Gastroesophageal sphincter (tissue), 4 donors: Measurements from ENCODE around the gene XYLT2. TPM values are rescaled to one million over a fixed set of nuclear protein-coding genes. Genes with fewer than 3 reads are reported as not detected.

Experiments used
- ATAC-seq: fragments of 150-250 bp; one replicate; pipeline ENCODE4 v1.9.1; 2016; ENCODE audit warnings: mild to moderate bottlenecking, moderate library complexity
- H3K27ac ChIP-seq, 4 donors: fragments of 200-600 bp; sonication (generic) in 3 of 4; 1 replicate in 3 of 4; 2 replicates in 1 of 4; pipeline ENCODE4 v1.5.1; 2016 to 2019
- H3K27me3 ChIP-seq: fragments of 200-600 bp; sonication (generic); one replicate; pipeline ENCODE4 v1.5.1; 2019
- H3K36me3 ChIP-seq, 2 donors: fragments of 200-600 bp; sonication (generic); one replicate each; pipeline ENCODE4 v1.5.1; 2019; ENCODE audit warnings: control low read depth in 1 of 2
- H3K4me1 ChIP-seq, 3 donors: fragments of 200-600 bp; sonication (generic); 1 replicate in 2 of 3; 2 replicates in 1 of 3; pipeline ENCODE4 v1.5.1; 2016 to 2019; ENCODE audit warnings: control low read depth in 2 of 3
- H3K4me3 ChIP-seq, 2 donors: fragments of 200-600 bp; sonication (generic); one replicate each; pipeline ENCODE4 v1.5.1; 2019; ENCODE audit warnings: mild to moderate bottlenecking in 1 of 2, moderate library complexity in 1 of 2
- H3K9me3 ChIP-seq, 3 donors: fragments of 200-600 bp; sonication (generic); one replicate each; pipeline ENCODE4 v1.5.1; 2017 to 2019; ENCODE audit warnings: control low read depth in 2 of 3
- CTCF ChIP-seq, 4 experiments: fragments of 200-600 bp in 2 of 4; fragments of 450-650 bp in 2 of 4; sonication (generic) in 1 of 4; IDR thresholded peaks; one replicate each; pipeline ENCODE4 v1.5.1; 2017 to 2019; ENCODE audit warnings: antibody characterized with exemption in 4 of 4, mild to moderate bottlenecking in 2 of 4, moderate library complexity in 2 of 4
- EP300 ChIP-seq: sonication (generic); formaldehyde crosslinking; IDR thresholded peaks from one replicate; pipeline ENCODE4 v1.6.1; 2017; ENCODE audit warnings: antibody characterized with exemption, mild to moderate bottlenecking
- POLR2A ChIP-seq, 2 donors: fragments of 450-650 bp; IDR thresholded peaks; one replicate each; pipeline ENCODE4 v1.6.1; 2017; ENCODE audit warnings: antibody characterized with exemption in 2 of 2, mild to moderate bottlenecking in 2 of 2, moderate library complexity in 1 of 2
- POLR2AphosphoS5 ChIP-seq: sonication (generic); formaldehyde crosslinking; IDR thresholded peaks from one replicate; pipeline ENCODE4 v1.6.1; 2017; ENCODE audit warnings: antibody characterized with exemption
- WGBS, 2 donors: methylation state at CpG; one replicate each; pipeline ENCODE4 v1.1.5; 2018; ENCODE audit warnings: low coverage in 1 of 2; 5-methylcytosine and 5-hydroxymethylcytosine counted together
- total RNA-seq, 4 donors: library from RNA; depleted of rRNA; stranded (reverse); fragments of >200 nt; gene quantifications; one replicate each; pipeline ENCODE4 v1.1.0, GENCODE V29; 2016

The XYLT2 gene
- total RNA-seq, 4 donors from 2014 or later: 19.4 to 30.7 (median 23.4) TPM

- Histone ChIP-seq H3K36me3 (peaks cover 0 to 65% of the 10 kb centered on the region in 2 donors), H3K9me3 (no peaks in the 10 kb centered on the region), H3K4me1 (peaks cover 0 to 18% (median 1%) of the 10 kb centered on the region in 3 donors), H3K27ac (no peak overlapping the region), H3K4me3 (no peak overlapping the region), H3K27me3 (no peaks in the 10 kb centered on the region)
- WGBS, 2 donors: 80% methylated on average over 1 of the region's 27 CpGs; no CpG with 5 or more reads in 1 of the 2 donors
- no peak for TF ChIP-seq CTCF (IDR thresholded peaks at IDR 0.05)
- TF ChIP-seq POLR2AphosphoS5: no peak
- TF ChIP-seq EP300: no peak
- TF ChIP-seq POLR2A (IDR thresholded peaks at IDR 0.05): no peak
- ATAC-seq: no peak
These were observed 7.8 kb downstream of the XYLT2 start for GRCh38 chr17:50353600-50354195.

GRCh38 chr17:50354198-50354597 lies 8.3 kb downstream of the XYLT2 start:
- no peaks in the 10 kb centered on the region for H3K27me3 ChIP-seq
- H3K4me1 ChIP-seq: peaks cover 0 to 14% (median 0%) of the 10 kb centered on the region in 3 donors
- WGBS, 2 donors: no CpG with 5 or more reads among the region's 15 CpGs
- ATAC-seq: no peak
- peaks cover 0 to 70% of the 10 kb centered on the region in 2 donors for H3K36me3 ChIP-seq
- H3K4me3 ChIP-seq: no peak overlapping the region
- no peaks in the 10 kb centered on the region for H3K9me3 ChIP-seq
- TF ChIP-seq EP300 (no peak), CTCF (IDR thresholded peaks at IDR 0.05) (no peak), POLR2AphosphoS5 (no peak), POLR2A (IDR thresholded peaks at IDR 0.05) (no peak)
- no peak overlapping the region for H3K27ac ChIP-seq

GRCh38 chr17:50354776-50355175 lies 8.8 kb downstream of the XYLT2 start:
- Histone ChIP-seq H3K4me1 (peaks cover 0 to 14% (median 0%) of the 10 kb centered on the region in 3 donors), H3K36me3 (peaks cover 0 to 76% of the 10 kb centered on the region in 2 donors), H3K27ac (no peak overlapping the region), H3K4me3 (no peak overlapping the region), H3K27me3 (no peaks in the 10 kb centered on the region), H3K9me3 (no peaks in the 10 kb centered on the region)
- 100% methylated on average over 1 of the region's 13 CpGs; no CpG with 5 or more reads in 1 of the 2 donors for WGBS, 2 donors
- TF ChIP-seq POLR2A (IDR thresholded peaks at IDR 0.05): no peak
- no peak for ATAC-seq

- WGBS, 2 donors: 82% methylated on average over 2 of the region's 4 CpGs; no CpG with 5 or more reads in 1 of the 2 donors
These were observed 9.4 kb downstream of the XYLT2 start for GRCh38 chr17:50355336-50355700.

GRCh38 chr17:50355701-50356341 lies 9.9 kb downstream of the XYLT2 start:
- no peak overlapping the region for H3K27ac ChIP-seq
- TF ChIP-seq POLR2AphosphoS5: no peak
- no peak for TF ChIP-seq CTCF (IDR thresholded peaks at IDR 0.05)
- TF ChIP-seq POLR2A (IDR thresholded peaks at IDR 0.05): no peak
- no peak for TF ChIP-seq EP300
- WGBS, 2 donors: 90% methylated on average over 2 of the region's 20 CpGs; no CpG with 5 or more reads in 1 of the 2 donors

More at GRCh38 chr17:50355336-50355700, 9.4 kb downstream of the XYLT2 start:
- Histone ChIP-seq H3K4me1 (peaks cover 0 to 14% (median 0%) of the 10 kb centered on the region in 3 donors), H3K36me3 (peaks cover 0 to 81% of the 10 kb centered on the region in 2 donors), H3K9me3 (no peaks in the 10 kb centered on the region), H3K4me3 (no peak overlapping the region), H3K27me3 (no peaks in the 10 kb centered on the region), H3K27ac (no peak overlapping the region)
- TF ChIP-seq POLR2AphosphoS5 (no peak), POLR2A (IDR thresholded peaks at IDR 0.05) (no peak)
- no peak for ATAC-seq

GRCh38 chr17:50356418-50356817 lies 10.5 kb downstream of the XYLT2 start:
- TF ChIP-seq POLR2A (IDR thresholded peaks at IDR 0.05): no peak
- no peak for TF ChIP-seq CTCF (IDR thresholded peaks at IDR 0.05)
- TF ChIP-seq POLR2AphosphoS5: no peak
- no peak for TF ChIP-seq EP300
- H3K9me3 ChIP-seq: no peaks in the 10 kb centered on the region

More at GRCh38 chr17:50355701-50356341, 9.9 kb downstream of the XYLT2 start:
- Histone ChIP-seq H3K36me3 (peaks cover 0 to 86% of the 10 kb centered on the region in 2 donors), H3K4me1 (peaks cover 0 to 14% (median 0%) of the 10 kb centered on the region in 3 donors), H3K4me3 (no peak overlapping the region), H3K27me3 (no peaks in the 10 kb centered on the region), H3K9me3 (no peaks in the 10 kb centered on the region)
- ATAC-seq: no peak

More at GRCh38 chr17:50356418-50356817, 10.5 kb downstream of the XYLT2 start:
- no CpG with 5 or more reads among the region's 12 CpGs for WGBS, 2 donors
- H3K27ac ChIP-seq: no peak overlapping the region
- peaks cover 0 to 14% (median 0%) of the 10 kb centered on the region in 3 donors for H3K4me1 ChIP-seq
- H3K27me3 ChIP-seq: no peaks in the 10 kb centered on the region
- peaks cover 0 to 92% of the 10 kb centered on the region in 2 donors for H3K36me3 ChIP-seq
- no peak for ATAC-seq
- no peak overlapping the region for H3K4me3 ChIP-seq
